Naive B cell (primary cell): ENCODE results near the gene F10. TPM values are rescaled to one million over a fixed set of nuclear protein-coding genes. Genes with fewer than 3 reads are reported as not detected.
"Not testable (repeated sequence)": the region's sequence is repeated elsewhere in the genome, so short reads cannot be mapped to it uniquely, and the experiment has no call there.

ENCODE experiments used
- ATAC-seq, 2 donors: fragments of 150-1000 bp; cut with Tn5 transposase; 2 replicates each; pipeline ENCODE4 v1.10.0; 2021; ENCODE audit warnings: low read depth in 2 of 2, mild to moderate bottlenecking in 2 of 2, moderate library complexity in 2 of 2
- DNase-seq: peaks from one replicate; pipeline ENCODE4 v3.0.0; 2022
- H3K27ac Mint-ChIP-seq, 6 donors: one replicate each; pipeline ENCODE4 v1.8.0; 2020 to 2022; ENCODE audit warnings: mild to moderate bottlenecking in 6 of 6, mixed read lengths in 6 of 6, moderate library complexity in 5 of 6, inconsistent platforms in 2 of 6
- H3K27me3 Mint-ChIP-seq, 3 donors: one replicate each; pipeline ENCODE4 v1.8.0; 2021 to 2022; ENCODE audit warnings: mixed read lengths in 3 of 3, mild to moderate bottlenecking in 1 of 3
- H3K36me3 Mint-ChIP-seq, 2 donors: one replicate each; pipeline ENCODE4 v1.8.0; 2020 to 2022; ENCODE audit warnings: mixed read lengths in 2 of 2, inconsistent platforms in 1 of 2, mild to moderate bottlenecking in 1 of 2
- H3K4me1 Mint-ChIP-seq, 3 donors: one replicate each; pipeline ENCODE4 v1.8.0; 2020 to 2022; ENCODE audit warnings: mixed read lengths in 3 of 3, inconsistent platforms in 1 of 3, mild to moderate bottlenecking in 1 of 3, moderate library complexity in 1 of 3
- H3K4me3 Mint-ChIP-seq, 8 donors: one replicate each; pipeline ENCODE4 v1.8.0; 2020 to 2022; ENCODE audit warnings: mild to moderate bottlenecking in 8 of 8, mixed read lengths in 8 of 8, moderate library complexity in 8 of 8, inconsistent platforms in 2 of 8
- H3K9me3 Mint-ChIP-seq, 7 donors: one replicate each; pipeline ENCODE4 v1.8.0; 2020 to 2022; ENCODE audit warnings: mixed read lengths in 7 of 7, mild to moderate bottlenecking in 5 of 7, inconsistent platforms in 2 of 7, moderate library complexity in 1 of 7
- polyA plus RNA-seq, 6 donors: library from polyadenylated mRNA; unstranded; fragments of 300-500 nt; fragmentation: Illumina TruSeq; gene quantifications; one replicate each; pipeline ENCODE4 v1.2.3, GENCODE V29; 2021; ENCODE audit warnings: low read depth in 6 of 6

Gene F10
- polyA plus RNA-seq: not detected

- Mint-ChIP-seq H3K4me1 (no peaks in the 10 kb centered on the region), H3K27me3 (peaks cover 26 to 46% (median 26%) of the 10 kb centered on the region in 3 donors), H3K4me3 (no peak within 1 kb of the TSS), H3K36me3 (no peaks in the 10 kb centered on the region), H3K9me3 (no peaks in the 10 kb centered on the region), H3K27ac (no peak within 1 kb of the TSS)
- no peak for ATAC-seq
- DNase-seq: no peak
These were observed at the start of gene F10 for GRCh38 chr13:113122550-113123225. Gene F10, plus strand, starts transcription at chr13:113122799. Its CDS starts 57 bp downstream, at chr13:113122856.

GRCh38 chr13:113073942-113074341, 48.7 kb upstream of the F10 start:
- H3K36me3 Mint-ChIP-seq: peaks cover 23 to 34% of the 10 kb centered on the region in 2 donors
- no peaks in the 10 kb centered on the region for H3K27me3 Mint-ChIP-seq
- DNase-seq (no peak), ATAC-seq (no peak)
- H3K4me3 Mint-ChIP-seq: no peak overlapping the region
- peaks cover 0 to 11% (median 2%) of the 10 kb centered on the region in 7 donors for H3K9me3 Mint-ChIP-seq
- no peaks in the 10 kb centered on the region for H3K4me1 Mint-ChIP-seq
- H3K27ac Mint-ChIP-seq: no peak overlapping the region

- Mint-ChIP-seq H3K9me3 (peaks cover 0 to 11% (median 2%) of the 10 kb centered on the region in 7 donors), H3K4me1 (no peaks in the 10 kb centered on the region), H3K4me3 (no peak overlapping the region), H3K36me3 (peaks cover 23 to 37% of the 10 kb centered on the region in 2 donors), H3K27ac (no peak overlapping the region), H3K27me3 (no peaks in the 10 kb centered on the region)
- DNase-seq (no peak), ATAC-seq (no peak)
These were observed 48.2 kb upstream of the F10 start for GRCh38 chr13:113074401-113074800.

- Mint-ChIP-seq H3K4me3 (no peak overlapping the region), H3K36me3 (peaks cover 23 to 40% of the 10 kb centered on the region in 2 donors), H3K4me1 (no peaks in the 10 kb centered on the region), H3K9me3 (peaks cover 0 to 11% (median 2%) of the 10 kb centered on the region in 7 donors), H3K27ac (no peak overlapping the region), H3K27me3 (no peaks in the 10 kb centered on the region)
- ATAC-seq (no peak), DNase-seq (no peak)
These were observed 47.7 kb upstream of the F10 start for GRCh38 chr13:113074876-113075275.

GRCh38 chr13:113075711-113076110, 46.9 kb upstream of the F10 start:
- DNase-seq (no peak), ATAC-seq (no peak)
- no peaks in the 10 kb centered on the region for H3K4me1 Mint-ChIP-seq
- H3K36me3 Mint-ChIP-seq: peaks cover 18 to 40% of the 10 kb centered on the region in 2 donors
- no peak overlapping the region for H3K4me3 Mint-ChIP-seq
- no peaks in the 10 kb centered on the region for H3K27me3 Mint-ChIP-seq
- H3K9me3 Mint-ChIP-seq: peaks cover 0 to 11% (median 2%) of the 10 kb centered on the region in 7 donors
- no peak overlapping the region for H3K27ac Mint-ChIP-seq

GRCh38 chr13:113076681-113077401, 45.8 kb upstream of the F10 start:
- no peaks in the 10 kb centered on the region for H3K4me1 Mint-ChIP-seq
- no peak overlapping the region for H3K4me3 Mint-ChIP-seq
- no peaks in the 10 kb centered on the region for H3K9me3 Mint-ChIP-seq
- H3K27ac Mint-ChIP-seq: no peak overlapping the region
- H3K27me3 Mint-ChIP-seq: no peaks in the 10 kb centered on the region
- DNase-seq (no peak), ATAC-seq (no peak)
- peaks cover 6 to 32% of the 10 kb centered on the region in 2 donors for H3K36me3 Mint-ChIP-seq

- ATAC-seq (no peak), DNase-seq (no peak)
- H3K36me3 Mint-ChIP-seq: peaks cover 6 to 27% of the 10 kb centered on the region in 2 donors
- no peaks in the 10 kb centered on the region for H3K4me1 Mint-ChIP-seq
- no peaks in the 10 kb centered on the region for H3K9me3 Mint-ChIP-seq
- H3K27me3 Mint-ChIP-seq: no peaks in the 10 kb centered on the region
- peak overlapping the region in 1 of 6 donors; percentile 21 for H3K27ac Mint-ChIP-seq
- H3K4me3 Mint-ChIP-seq: no peak overlapping the region
These were observed 45.0 kb upstream of the F10 start for GRCh38 chr13:113077566-113077952.

- H3K27ac Mint-ChIP-seq: no peak overlapping the region
- H3K4me1 Mint-ChIP-seq: no peaks in the 10 kb centered on the region
- H3K36me3 Mint-ChIP-seq: peaks cover under 1 to 20% of the 10 kb centered on the region in 2 donors
- H3K9me3 Mint-ChIP-seq: no peaks in the 10 kb centered on the region
- ATAC-seq (no peak), DNase-seq (no peak)
- no peaks in the 10 kb centered on the region for H3K27me3 Mint-ChIP-seq
- H3K4me3 Mint-ChIP-seq: no peak overlapping the region
These were observed 44.4 kb upstream of the F10 start for GRCh38 chr13:113077953-113078901.

- H3K9me3 Mint-ChIP-seq: peaks cover 0 to 2% (median 0%) of the 10 kb centered on the region in 7 donors
- H3K4me1 Mint-ChIP-seq: peaks cover 0 to 2% (median 0%) of the 10 kb centered on the region in 3 donors
- no peak for ATAC-seq
- H3K27me3 Mint-ChIP-seq: no peaks in the 10 kb centered on the region
- H3K36me3 Mint-ChIP-seq: peaks cover 3 to 19% of the 10 kb centered on the region in 2 donors
- peak overlapping the region in 1 of 6 donors; percentile 78 for H3K27ac Mint-ChIP-seq
- no peak for DNase-seq
- no peak overlapping the region for H3K4me3 Mint-ChIP-seq
These were observed 43.5 kb upstream of the F10 start for GRCh38 chr13:113078902-113079780.

GRCh38 chr13:113079781-113080080, 42.9 kb upstream of the F10 start:
- H3K4me1 Mint-ChIP-seq, DNase-seq, H3K27me3 Mint-ChIP-seq, H3K4me3 Mint-ChIP-seq, ATAC-seq, H3K9me3 Mint-ChIP-seq: not testable (repeated sequence)
- H3K27ac Mint-ChIP-seq: peak overlapping the region in 1 of 6 donors; percentile 78
- H3K36me3 Mint-ChIP-seq: peaks cover 5 to 19% of the 10 kb centered on the region in 2 donors

- ATAC-seq: no peak
- Mint-ChIP-seq H3K4me1 (peaks cover 0 to 2% (median 0%) of the 10 kb centered on the region in 3 donors), H3K27me3 (no peaks in the 10 kb centered on the region), H3K36me3 (peaks cover 5 to 19% of the 10 kb centered on the region in 2 donors), H3K9me3 (peaks cover 0 to 2% (median 0%) of the 10 kb centered on the region in 7 donors), H3K27ac (no peak overlapping the region), H3K4me3 (no peak overlapping the region)
- no peak for DNase-seq
These were observed 42.2 kb upstream of the F10 start for GRCh38 chr13:113080361-113080831.

GRCh38 chr13:113080901-113081521, 41.6 kb upstream of the F10 start:
- H3K9me3 Mint-ChIP-seq: peaks cover 0 to 2% (median 0%) of the 10 kb centered on the region in 7 donors
- DNase-seq (no peak), ATAC-seq (no peak)
- H3K4me3 Mint-ChIP-seq: no peak overlapping the region
- H3K36me3 Mint-ChIP-seq: peaks cover 5 to 19% of the 10 kb centered on the region in 2 donors
- H3K27ac Mint-ChIP-seq: peak overlapping the region in 2 of 6 donors; percentile 49 to 54
- H3K4me1 Mint-ChIP-seq: peaks cover 0 to 2% (median 0%) of the 10 kb centered on the region in 3 donors
- no peaks in the 10 kb centered on the region for H3K27me3 Mint-ChIP-seq
